MCF 10A (cell line): ENCODE measurements around the gene TMEM266. TPM values are rescaled to one million over a fixed set of nuclear protein-coding genes. Genes with fewer than 3 reads are reported as not detected.

Experiments used
- BruUV-seq: library from RNA; stranded (reverse); fragments of 400-500 nt; replicated peaks from 2 replicates; lab custom pipeline; 2021; lab: Mats Ljungman, UMichigan
- CTCF ChIA-PET: fragments of 300-600 bp; sonication (Branson Sonifier 250); formaldehyde crosslinking; extraction: SDS; loops from one replicate; lab custom pipeline; 2021; ENCODE audit warnings: antibody characterized with exemption, inconsistent platforms; lab: Yijun Ruan, JAX
- POLR2A ChIA-PET: fragments of 300-600, 350-650 bp; sonication (Branson Sonifier 250); formaldehyde crosslinking; extraction: SDS; loops from one replicate; lab custom pipeline; 2020; ENCODE audit warnings: antibody characterized with exemption, inconsistent platforms; lab: Yijun Ruan, JAX
- DNase-seq: peaks from one replicate; pipeline ENCODE4 v3.0.0-alpha.2; 2018; ENCODE audit not compliant: unreplicated experiment
- H3K27ac Mint-ChIP-seq: one replicate; pipeline ENCODE4 v1.8.0; 2022; ENCODE audit warnings: mild to moderate bottlenecking, low read depth, mixed read lengths; ENCODE audit not compliant: unreplicated experiment
- H3K27me3 Mint-ChIP-seq: one replicate; pipeline ENCODE4 v1.8.0; 2022; ENCODE audit warnings: mixed read lengths; ENCODE audit not compliant: insufficient read depth, unreplicated experiment
- H3K36me3 Mint-ChIP-seq: one replicate; pipeline ENCODE4 v1.8.0; 2022; ENCODE audit warnings: mild to moderate bottlenecking, moderate library complexity, mixed read lengths; ENCODE audit not compliant: insufficient read depth, unreplicated experiment
- H3K4me1 Mint-ChIP-seq: one replicate; pipeline ENCODE4 v1.8.0; 2022; ENCODE audit warnings: mixed read lengths; ENCODE audit not compliant: insufficient read depth, unreplicated experiment
- H3K4me3 Mint-ChIP-seq: one replicate; pipeline ENCODE4 v1.8.0; 2022; ENCODE audit warnings: mild to moderate bottlenecking, moderate library complexity, mixed read lengths; ENCODE audit not compliant: unreplicated experiment
- H3K9me3 Mint-ChIP-seq: one replicate; pipeline ENCODE4 v1.8.0; 2022; ENCODE audit warnings: mixed read lengths; ENCODE audit not compliant: unreplicated experiment
- intact Hi-C: fragments of 100-400 bp; cut with micrococcal nuclease; formaldehyde crosslinking; loops from 2 replicates; pipeline ENCODE4 v1.14.1; 2022
- total RNA-seq: library from RNA; stranded (reverse); gene quantifications from 2 replicates; pipeline ENCODE4 v1.2.3, GENCODE V29; 2022
- TF ChIP-seq, protein P1 (sequence below): fragments of 200-600 bp; IDR thresholded peaks from one replicate; pipeline ENCODE4 v1.8.0; 2022; ENCODE audit warnings: antibody characterized with exemption, mild to moderate bottlenecking; ENCODE audit not compliant: unreplicated experiment

The TMEM266 gene
- total RNA-seq, 1 experiment from 2014 or later, result not detected

DNA sequence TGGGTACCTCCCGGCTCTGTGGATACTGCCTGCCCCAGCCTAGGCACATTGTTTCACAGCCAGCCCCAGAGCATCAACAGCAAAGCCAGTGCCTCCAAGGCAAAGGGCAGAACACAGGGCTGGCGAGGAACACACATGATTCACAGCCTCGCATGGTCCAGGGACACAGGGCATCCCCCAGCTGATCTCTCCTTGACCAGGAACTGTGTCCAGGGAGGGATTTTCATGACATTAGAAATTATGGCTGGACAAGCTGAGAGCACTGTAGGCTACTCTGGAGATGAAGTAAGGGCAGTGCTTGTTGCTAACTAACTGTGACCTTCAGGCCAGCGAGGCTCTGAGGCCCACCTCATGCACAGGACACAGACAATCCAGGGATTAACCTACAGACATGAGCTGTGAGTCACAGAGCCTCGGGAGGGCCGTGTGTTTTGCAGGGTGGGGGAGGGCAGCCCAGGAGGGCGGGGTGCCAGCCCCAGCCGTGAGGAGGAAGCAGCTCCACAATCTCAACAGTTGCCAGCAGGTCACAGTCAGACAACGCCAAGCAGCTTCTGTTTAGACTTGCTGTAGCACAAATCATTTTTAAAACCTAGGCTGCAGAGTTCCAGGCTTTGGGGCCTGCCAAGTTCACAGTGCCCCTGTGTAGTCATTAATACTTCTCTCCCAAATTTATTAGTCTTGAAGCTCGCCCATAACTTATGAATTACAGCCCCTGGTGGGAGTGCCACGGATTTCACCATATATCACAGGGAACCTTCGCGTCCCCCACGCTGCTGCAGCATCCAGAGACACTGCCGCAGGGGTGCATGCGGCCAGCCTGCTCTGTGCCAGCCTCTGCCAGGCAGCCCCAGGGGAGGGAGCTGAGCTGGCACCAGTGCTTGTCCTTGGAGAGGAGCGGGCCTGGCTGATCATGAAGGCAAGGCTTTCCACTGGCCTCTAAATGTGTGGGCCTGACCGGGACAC lies 136.8 kb downstream of the TMEM266 start:
- Mint-ChIP-seq H3K9me3 (no peaks in the 10 kb centered on the region), H3K27me3 (no peaks in the 10 kb centered on the region), H3K27ac (peak overlapping the region; percentile 63), H3K4me1 (peaks cover 49% of the 10 kb centered on the region), H3K4me3 (peak overlapping the region; percentile 36), H3K36me3 (no peaks in the 10 kb centered on the region)
- ChIA-PET CTCF (interaction anchor here (0.9 to 2.0 kb wide), 4 partner anchors 10 to 90 kb away, joined by 3 to 7 read pairs (median 7); no protein-coding TSS in a partner anchor), POLR2A (interaction anchor here (0.5 to 2.1 kb wide), 15 partner anchors 10 to 731 kb away, joined by 3 to 15 read pairs (median 4); partner anchors contain the start of gene ETFA)
- BruUV-seq, result no TSS peak
- TF ChIP-seq, protein P1, sequence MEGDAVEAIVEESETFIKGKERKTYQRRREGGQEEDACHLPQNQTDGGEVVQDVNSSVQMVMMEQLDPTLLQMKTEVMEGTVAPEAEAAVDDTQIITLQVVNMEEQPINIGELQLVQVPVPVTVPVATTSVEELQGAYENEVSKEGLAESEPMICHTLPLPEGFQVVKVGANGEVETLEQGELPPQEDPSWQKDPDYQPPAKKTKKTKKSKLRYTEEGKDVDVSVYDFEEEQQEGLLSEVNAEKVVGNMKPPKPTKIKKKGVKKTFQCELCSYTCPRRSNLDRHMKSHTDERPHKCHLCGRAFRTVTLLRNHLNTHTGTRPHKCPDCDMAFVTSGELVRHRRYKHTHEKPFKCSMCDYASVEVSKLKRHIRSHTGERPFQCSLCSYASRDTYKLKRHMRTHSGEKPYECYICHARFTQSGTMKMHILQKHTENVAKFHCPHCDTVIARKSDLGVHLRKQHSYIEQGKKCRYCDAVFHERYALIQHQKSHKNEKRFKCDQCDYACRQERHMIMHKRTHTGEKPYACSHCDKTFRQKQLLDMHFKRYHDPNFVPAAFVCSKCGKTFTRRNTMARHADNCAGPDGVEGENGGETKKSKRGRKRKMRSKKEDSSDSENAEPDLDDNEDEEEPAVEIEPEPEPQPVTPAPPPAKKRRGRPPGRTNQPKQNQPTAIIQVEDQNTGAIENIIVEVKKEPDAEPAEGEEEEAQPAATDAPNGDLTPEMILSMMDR, result no peak
- peak; percentile 93 for DNase-seq
- intact Hi-C loops, result loop anchor here (1.0 kb wide), 1 partner anchor 10 kb away; no protein-coding TSS in a partner anchor

DNA sequence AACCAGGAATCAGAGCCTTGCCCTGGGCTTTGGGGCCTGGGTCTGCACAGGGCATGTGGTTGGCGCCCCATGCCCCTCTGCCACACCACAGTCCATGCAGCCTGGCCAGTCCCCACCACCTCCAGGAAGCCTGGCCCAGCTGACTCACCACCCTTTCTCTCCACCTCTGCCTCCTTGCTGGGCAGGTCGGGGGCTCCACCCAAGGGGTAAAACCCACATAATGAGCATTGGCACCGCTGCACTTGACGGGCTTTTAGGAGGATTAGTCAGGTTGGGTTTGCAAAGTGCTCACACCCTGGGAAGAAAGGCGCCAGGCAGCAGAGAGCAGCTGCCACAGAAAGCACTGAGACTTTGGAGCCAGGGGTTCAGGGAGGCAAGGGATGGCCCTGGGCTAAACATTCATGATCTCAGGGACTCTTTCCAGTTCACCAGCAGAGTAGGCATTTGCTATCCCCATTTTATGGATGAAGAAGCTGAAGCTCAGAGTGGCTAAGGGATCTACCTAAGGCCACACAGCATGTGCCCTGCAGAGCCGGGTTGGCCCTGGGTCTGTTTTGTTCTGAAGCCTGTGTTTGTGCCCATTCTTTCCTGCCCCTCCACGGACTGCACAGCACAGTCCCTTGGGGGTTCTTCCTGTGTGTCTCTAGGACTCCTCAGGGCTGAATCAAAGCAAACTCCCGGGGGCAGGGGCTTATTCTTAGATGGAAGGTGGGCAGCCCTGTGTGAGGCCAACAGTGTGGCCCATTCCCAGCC lies 138.1 kb downstream of the TMEM266 start:
- H3K4me1 Mint-ChIP-seq, result peaks cover 49% of the 10 kb centered on the region
- no peaks in the 10 kb centered on the region for H3K9me3 Mint-ChIP-seq
- ChIA-PET POLR2A (interaction anchor here (0.6 to 2.1 kb wide), 6 partner anchors 9 to 115 kb away, joined by 3 to 15 read pairs (median 6); no protein-coding TSS in a partner anchor), CTCF (interaction anchor here (0.6 to 2.0 kb wide), 3 partner anchors 9 to 449 kb away, joined by 4 to 7 read pairs (median 7); no protein-coding TSS in a partner anchor)
- H3K27me3 Mint-ChIP-seq, result no peaks in the 10 kb centered on the region
- TF ChIP-seq, protein P1, result no peak
- H3K36me3 Mint-ChIP-seq, result no peaks in the 10 kb centered on the region
- peak overlapping the region; percentile 63 for H3K27ac Mint-ChIP-seq
- intact Hi-C loops, result loop anchor here (1.0 kb wide), 1 partner anchor 8 kb away; no protein-coding TSS in a partner anchor
- no TSS peak for BruUV-seq
- peak; percentile 89 for DNase-seq
- H3K4me3 Mint-ChIP-seq, result no peak overlapping the region

DNA sequence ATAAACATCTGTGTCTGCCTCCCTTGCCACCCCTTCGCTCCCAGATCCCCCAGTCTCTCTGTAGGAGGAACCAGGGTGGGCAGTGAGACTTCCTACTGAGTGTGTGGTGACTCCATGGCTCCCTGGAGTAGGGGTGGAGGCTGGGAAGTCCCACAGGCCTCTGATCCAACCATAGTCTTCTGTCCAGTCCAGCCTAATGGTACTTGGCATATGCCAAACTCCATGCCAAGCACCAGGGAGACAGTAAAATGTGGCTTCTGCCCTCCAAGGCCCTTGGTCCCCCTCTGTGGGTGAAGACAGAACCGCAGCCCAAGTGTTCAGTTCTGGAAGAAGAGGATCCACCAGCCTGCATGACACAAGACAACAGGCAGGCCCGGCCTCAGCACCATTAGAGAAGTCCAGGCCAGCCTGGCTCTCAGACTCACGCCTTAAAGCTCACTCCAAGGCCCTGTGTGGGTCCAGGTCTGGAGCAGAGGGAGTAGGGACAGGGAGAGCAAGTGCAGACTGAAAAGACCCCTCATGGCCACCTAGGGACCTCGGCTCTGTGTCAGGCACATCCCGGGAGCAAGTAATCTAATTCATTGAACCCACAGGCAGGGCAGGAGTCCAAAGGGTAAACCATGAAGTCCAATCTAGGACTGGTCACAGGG lies 138.8 kb downstream of the TMEM266 start:
- CTCF ChIA-PET, result interaction anchor here (0.7 to 2.0 kb wide), 4 partner anchors 7 to 1210 kb away, joined by 3 to 7 read pairs (median 4); no protein-coding TSS in a partner anchor
- peaks cover 49% of the 10 kb centered on the region for H3K4me1 Mint-ChIP-seq

More for the DNA sequence above, 138.8 kb downstream of the TMEM266 start:
- H3K4me3 Mint-ChIP-seq, result no peak overlapping the region
- POLR2A ChIA-PET, result interaction anchor here (0.6 to 0.9 kb wide), 3 partner anchors 8 to 115 kb away, joined by 3 to 4 read pairs (median 4); no protein-coding TSS in a partner anchor
- H3K27me3 Mint-ChIP-seq, result no peaks in the 10 kb centered on the region
- peaks cover 4% of the 10 kb centered on the region for H3K36me3 Mint-ChIP-seq
- H3K9me3 Mint-ChIP-seq, result no peaks in the 10 kb centered on the region
- peak overlapping the region; percentile 62 for H3K27ac Mint-ChIP-seq
- intact Hi-C loops, result no loop called here
- TF ChIP-seq, protein P1, result no peak
- no peak for DNase-seq
- BruUV-seq, result no TSS peak
